MCF 10A (cell line): ENCODE data around the gene CACNG8. TPM values are rescaled to one million over a fixed set of nuclear protein-coding genes. Genes with fewer than 3 reads are reported as not detected.

Experiments used
- BruUV-seq: library from RNA; stranded (reverse); fragments of 400-500 nt; replicated peaks from 2 replicates; lab custom pipeline; 2021; lab: Mats Ljungman, UMichigan
- CTCF ChIA-PET: fragments of 300-600 bp; sonication (Branson Sonifier 250); formaldehyde crosslinking; extraction: SDS; loops from one replicate; lab custom pipeline; 2021; ENCODE audit warnings: antibody characterized with exemption, inconsistent platforms; lab: Yijun Ruan, JAX
- POLR2A ChIA-PET: fragments of 300-600, 350-650 bp; sonication (Branson Sonifier 250); formaldehyde crosslinking; extraction: SDS; loops from one replicate; lab custom pipeline; 2020; ENCODE audit warnings: antibody characterized with exemption, inconsistent platforms; lab: Yijun Ruan, JAX
- DNase-seq: peaks from one replicate; pipeline ENCODE4 v3.0.0-alpha.2; 2018; ENCODE audit not compliant: unreplicated experiment
- H3K27ac Mint-ChIP-seq: one replicate; pipeline ENCODE4 v1.8.0; 2022; ENCODE audit warnings: mild to moderate bottlenecking, low read depth, mixed read lengths; ENCODE audit not compliant: unreplicated experiment
- H3K27me3 Mint-ChIP-seq: one replicate; pipeline ENCODE4 v1.8.0; 2022; ENCODE audit warnings: mixed read lengths; ENCODE audit not compliant: insufficient read depth, unreplicated experiment
- H3K36me3 Mint-ChIP-seq: one replicate; pipeline ENCODE4 v1.8.0; 2022; ENCODE audit warnings: mild to moderate bottlenecking, moderate library complexity, mixed read lengths; ENCODE audit not compliant: insufficient read depth, unreplicated experiment
- H3K4me1 Mint-ChIP-seq: one replicate; pipeline ENCODE4 v1.8.0; 2022; ENCODE audit warnings: mixed read lengths; ENCODE audit not compliant: insufficient read depth, unreplicated experiment
- H3K4me3 Mint-ChIP-seq: one replicate; pipeline ENCODE4 v1.8.0; 2022; ENCODE audit warnings: mild to moderate bottlenecking, moderate library complexity, mixed read lengths; ENCODE audit not compliant: unreplicated experiment
- H3K9me3 Mint-ChIP-seq: one replicate; pipeline ENCODE4 v1.8.0; 2022; ENCODE audit warnings: mixed read lengths; ENCODE audit not compliant: unreplicated experiment
- intact Hi-C: fragments of 100-400 bp; cut with micrococcal nuclease; formaldehyde crosslinking; loops from 2 replicates; pipeline ENCODE4 v1.14.1; 2022
- total RNA-seq: library from RNA; stranded (reverse); gene quantifications from 2 replicates; pipeline ENCODE4 v1.2.3, GENCODE V29; 2022
- TF ChIP-seq, protein P1 (sequence below): fragments of 200-600 bp; IDR thresholded peaks from one replicate; pipeline ENCODE4 v1.8.0; 2022; ENCODE audit warnings: antibody characterized with exemption, mild to moderate bottlenecking; ENCODE audit not compliant: unreplicated experiment

The CACNG8 gene
- total RNA-seq, 1 experiment from 2014 or later: 0.16 TPM

GRCh38 chr19:54011507-54012211, 48.9 kb downstream of the CACNG8 start:
- no peak overlapping the region for H3K27ac Mint-ChIP-seq
- POLR2A ChIA-PET: no interaction called here
- peaks cover 13% of the 10 kb centered on the region for H3K4me1 Mint-ChIP-seq
- CTCF ChIA-PET: interaction anchor here (0.8 to 1.3 kb wide), 2 partner anchors 12 to 18 kb away, joined by 6 to 10 read pairs; no protein-coding TSS in a partner anchor
- H3K4me3 Mint-ChIP-seq: no peak overlapping the region
- TF ChIP-seq, protein P1, sequence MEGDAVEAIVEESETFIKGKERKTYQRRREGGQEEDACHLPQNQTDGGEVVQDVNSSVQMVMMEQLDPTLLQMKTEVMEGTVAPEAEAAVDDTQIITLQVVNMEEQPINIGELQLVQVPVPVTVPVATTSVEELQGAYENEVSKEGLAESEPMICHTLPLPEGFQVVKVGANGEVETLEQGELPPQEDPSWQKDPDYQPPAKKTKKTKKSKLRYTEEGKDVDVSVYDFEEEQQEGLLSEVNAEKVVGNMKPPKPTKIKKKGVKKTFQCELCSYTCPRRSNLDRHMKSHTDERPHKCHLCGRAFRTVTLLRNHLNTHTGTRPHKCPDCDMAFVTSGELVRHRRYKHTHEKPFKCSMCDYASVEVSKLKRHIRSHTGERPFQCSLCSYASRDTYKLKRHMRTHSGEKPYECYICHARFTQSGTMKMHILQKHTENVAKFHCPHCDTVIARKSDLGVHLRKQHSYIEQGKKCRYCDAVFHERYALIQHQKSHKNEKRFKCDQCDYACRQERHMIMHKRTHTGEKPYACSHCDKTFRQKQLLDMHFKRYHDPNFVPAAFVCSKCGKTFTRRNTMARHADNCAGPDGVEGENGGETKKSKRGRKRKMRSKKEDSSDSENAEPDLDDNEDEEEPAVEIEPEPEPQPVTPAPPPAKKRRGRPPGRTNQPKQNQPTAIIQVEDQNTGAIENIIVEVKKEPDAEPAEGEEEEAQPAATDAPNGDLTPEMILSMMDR: no peak
- BruUV-seq: no TSS peak
- DNase-seq: no peak
- H3K27me3 Mint-ChIP-seq: no peaks in the 10 kb centered on the region
- H3K36me3 Mint-ChIP-seq: peaks cover 6% of the 10 kb centered on the region
- no peaks in the 10 kb centered on the region for H3K9me3 Mint-ChIP-seq
- intact Hi-C loops: no loop called here

GRCh38 chr19:54013866-54014265, 51.1 kb downstream of the CACNG8 start:
- intact Hi-C loops: no loop called here
- H3K4me3 Mint-ChIP-seq: no peak overlapping the region
- no peaks in the 10 kb centered on the region for H3K27me3 Mint-ChIP-seq
- no TSS peak for BruUV-seq
- CTCF ChIA-PET: interaction anchor here (0.6 to 4.9 kb wide), 2 partner anchors 11 to 104 kb away, joined by 4 to 26 read pairs; no protein-coding TSS in a partner anchor
- no peaks in the 10 kb centered on the region for H3K36me3 Mint-ChIP-seq
- POLR2A ChIA-PET: no interaction called here
- no peak overlapping the region for H3K27ac Mint-ChIP-seq
- TF ChIP-seq, protein P1: no peak
- no peak for DNase-seq
- H3K9me3 Mint-ChIP-seq: no peaks in the 10 kb centered on the region
- H3K4me1 Mint-ChIP-seq: peaks cover 9% of the 10 kb centered on the region

GRCh38 chr19:54014920-54015560, 52.3 kb downstream of the CACNG8 start:
- CTCF ChIA-PET: interaction anchor here (0.6 to 4.9 kb wide), 3 partner anchors 10 to 132 kb away, joined by 3 to 26 read pairs (median 4); no protein-coding TSS in a partner anchor
- no peaks in the 10 kb centered on the region for H3K36me3 Mint-ChIP-seq
- H3K27ac Mint-ChIP-seq: no peak overlapping the region
- no peak for DNase-seq
- no peaks in the 10 kb centered on the region for H3K9me3 Mint-ChIP-seq
- TF ChIP-seq, protein P1: no peak
- no peak overlapping the region for H3K4me3 Mint-ChIP-seq
- no TSS peak for BruUV-seq
- peaks cover 13% of the 10 kb centered on the region for H3K4me1 Mint-ChIP-seq
- POLR2A ChIA-PET: interaction anchor here (0.6 kb wide), 1 partner anchor 89 kb away, joined by 3 read pairs; no protein-coding TSS in a partner anchor
- no peaks in the 10 kb centered on the region for H3K27me3 Mint-ChIP-seq
- intact Hi-C loops: no loop called here

- intact Hi-C loops: no loop called here
- CTCF ChIA-PET: interaction anchor here (0.6 to 4.9 kb wide), 7 partner anchors 8 to 326 kb away, joined by 3 to 26 read pairs (median 5); no protein-coding TSS in a partner anchor
These were observed 54.5 kb downstream of the CACNG8 start for GRCh38 chr19:54017261-54017660.

More at GRCh38 chr19:54017261-54017660, 54.5 kb downstream of the CACNG8 start:
- POLR2A ChIA-PET: no interaction called here
- H3K4me3 Mint-ChIP-seq: no peak overlapping the region
- TF ChIP-seq, protein P1: no peak
- H3K4me1 Mint-ChIP-seq: peaks cover 10% of the 10 kb centered on the region
- DNase-seq: no peak
- no TSS peak for BruUV-seq
- H3K9me3 Mint-ChIP-seq: no peaks in the 10 kb centered on the region
- no peak overlapping the region for H3K27ac Mint-ChIP-seq
- H3K36me3 Mint-ChIP-seq: no peaks in the 10 kb centered on the region
- no peaks in the 10 kb centered on the region for H3K27me3 Mint-ChIP-seq
